CD4-positive, alpha-beta memory T cell (primary cell): ENCODE measurements around the gene FAM20C. TPM values are rescaled to one million over a fixed set of nuclear protein-coding genes. Genes with fewer than 3 reads are reported as not detected.
A peak's percentile ranks its signal among the peaks of the same experiment; 100 is the strongest.

Source experiments
- CTCF ChIA-PET: fragments of 350-600 bp; sonication (Branson Sonifier 250); formaldehyde crosslinking; loops from one replicate; lab custom pipeline; 2021; ENCODE audit warnings: inconsistent platforms; ENCODE audit not compliant: partially characterized antibody; lab: Charles Lee
- POLR2A ChIA-PET: fragments of 350-600 bp; sonication (Branson Sonifier 250); formaldehyde crosslinking; loops from one replicate; lab custom pipeline; 2021; ENCODE audit not compliant: partially characterized antibody; lab: Charles Lee
- DNase-seq, 5 donors: peaks; one replicate each; pipeline versions ENCODE4 v3.0.0 to v3.0.0-alpha.2; 2020 to 2022; ENCODE audit warnings: mixed read lengths in 1 of 5
- H3K27ac ChIP-seq: one replicate; pipeline ENCODE4 v1.7.0; 2013; ENCODE audit warnings: low read depth, low read length
- H3K27me3 ChIP-seq: 2 replicates; pipeline ENCODE4 v1.7.0; 2013; ENCODE audit warnings: mild to moderate bottlenecking, low read length, moderate library complexity; ENCODE audit not compliant: insufficient read depth
- H3K36me3 ChIP-seq: 2 replicates; pipeline ENCODE4 v1.7.0; 2013; ENCODE audit warnings: mild to moderate bottlenecking, low read length, moderate library complexity; ENCODE audit not compliant: insufficient read depth
- H3K4me1 ChIP-seq: 2 replicates; pipeline ENCODE4 v1.7.0; 2013; ENCODE audit warnings: mild to moderate bottlenecking, low read length, moderate library complexity; ENCODE audit not compliant: insufficient read depth
- H3K4me3 ChIP-seq, 2 donors: one replicate each; pipeline ENCODE4 v1.7.0; 2013; ENCODE audit warnings: low read length in 2 of 2, mild to moderate bottlenecking in 1 of 2
- H3K9me3 ChIP-seq, 2 donors: one replicate each; pipeline ENCODE4 v1.7.0; 2013; ENCODE audit warnings: low read length in 2 of 2, control low read depth in 1 of 2; ENCODE audit not compliant: control insufficient read depth in 1 of 2
- H3K27ac Mint-ChIP-seq, 7 donors: one replicate each; pipeline ENCODE4 v1.8.0; 2020 to 2021; ENCODE audit warnings: mixed read lengths in 7 of 7, mild to moderate bottlenecking in 6 of 7, inconsistent platforms in 3 of 7, moderate library complexity in 3 of 7
- H3K27me3 Mint-ChIP-seq, 2 donors: one replicate each; pipeline ENCODE4 v1.8.0; 2020 to 2021; ENCODE audit warnings: mixed read lengths in 2 of 2
- H3K36me3 Mint-ChIP-seq, 2 donors: one replicate each; pipeline ENCODE4 v1.8.0; 2020 to 2021; ENCODE audit warnings: mixed read lengths in 2 of 2, inconsistent platforms in 1 of 2, mild to moderate bottlenecking in 1 of 2
- H3K4me1 Mint-ChIP-seq, 4 donors: one replicate each; pipeline ENCODE4 v1.8.0; 2020 to 2021; ENCODE audit warnings: mixed read lengths in 4 of 4, mild to moderate bottlenecking in 1 of 4
- H3K4me3 Mint-ChIP-seq, 8 donors: one replicate each; pipeline ENCODE4 v1.8.0; 2020 to 2021; ENCODE audit warnings: mixed read lengths in 8 of 8, mild to moderate bottlenecking in 7 of 8, moderate library complexity in 6 of 8, inconsistent platforms in 3 of 8
- H3K9me3 Mint-ChIP-seq, 8 donors: one replicate each; pipeline ENCODE4 v1.8.0; 2020 to 2021; ENCODE audit warnings: mixed read lengths in 8 of 8, mild to moderate bottlenecking in 5 of 8, inconsistent platforms in 3 of 8, moderate library complexity in 1 of 8
- intact Hi-C: fragments of 100-400 bp; cut with micrococcal nuclease; formaldehyde crosslinking; loops from one replicate; pipeline ENCODE4 v1.15.1; 2023
- polyA plus RNA-seq, 2 donors: library from polyadenylated mRNA; unstranded; fragments of 300-500 nt; fragmentation: Illumina TruSeq; gene quantifications; one replicate each; pipeline ENCODE4 v1.2.3, GENCODE V29; 2021
- total RNA-seq, 2 experiments: library from RNA; stranded (reverse); gene quantifications; one replicate each; pipeline ENCODE4 v1.2.3, GENCODE V29; 2021

FAM20C gene
- total and polyA plus RNA-seq, 4 experiments from 2014 or later = 4.7 to 7.8 TPM; not detected in 2

- no peak overlapping the region for H3K27ac Mint-ChIP-seq
- no peak overlapping the region for H3K4me3 Mint-ChIP-seq
- H3K27me3 Mint-ChIP-seq = peaks cover 3 to 11% of the 10 kb centered on the region in 2 donors
- no peaks in the 10 kb centered on the region for H3K36me3 Mint-ChIP-seq
- Histone ChIP-seq H3K9me3 (no peaks in the 10 kb centered on the region), H3K27me3 (no peaks in the 10 kb centered on the region), H3K4me1 (no peaks in the 10 kb centered on the region), H3K36me3 (no peaks in the 10 kb centered on the region), H3K4me3 (no peak overlapping the region), H3K27ac (no peak overlapping the region)
- intact Hi-C loops = no loop called here
- peaks cover 0 to 3% (median 0%) of the 10 kb centered on the region in 4 donors for H3K4me1 Mint-ChIP-seq
- DNase-seq = no peak
- peaks cover 0 to 5% (median 0%) of the 10 kb centered on the region in 8 donors for H3K9me3 Mint-ChIP-seq
- ChIA-PET CTCF (no interaction called here), POLR2A (no interaction called here)
These were observed 113.2 kb downstream of the FAM20C start for GRCh38 chr7:305410-306151.

GRCh38 chr7:307970-308369 lies 115.6 kb downstream of the FAM20C start:
- Histone ChIP-seq H3K27ac (no peak overlapping the region), H3K27me3 (no peaks in the 10 kb centered on the region), H3K4me1 (no peaks in the 10 kb centered on the region), H3K36me3 (no peaks in the 10 kb centered on the region), H3K4me3 (no peak overlapping the region), H3K9me3 (no peaks in the 10 kb centered on the region)
- Mint-ChIP-seq H3K4me1 (peaks cover 0 to 3% (median 1%) of the 10 kb centered on the region in 4 donors), H3K36me3 (no peaks in the 10 kb centered on the region), H3K9me3 (peaks cover 0 to 5% (median under 1%) of the 10 kb centered on the region in 8 donors), H3K27me3 (peaks cover 9 to 20% of the 10 kb centered on the region in 2 donors), H3K4me3 (no peak overlapping the region), H3K27ac (no peak overlapping the region)
- no peak for DNase-seq
- CTCF ChIA-PET = interaction anchor here (1.2 to 1.4 kb wide), 2 partner anchors 14 to 25 kb away, joined by 3 to 4 read pairs; no protein-coding TSS in a partner anchor
- POLR2A ChIA-PET = no interaction called here
- intact Hi-C loops = no loop called here

GRCh38 chr7:309586-310228 lies 117.3 kb downstream of the FAM20C start:
- H3K4me3 Mint-ChIP-seq = no peak overlapping the region
- H3K4me3 ChIP-seq = no peak overlapping the region
- intact Hi-C loops = no loop called here
- peaks cover 0 to 3% (median 0%) of the 10 kb centered on the region in 4 donors for H3K4me1 Mint-ChIP-seq
- ChIA-PET CTCF (no interaction called here), POLR2A (no interaction called here)
- no peaks in the 10 kb centered on the region for H3K4me1 ChIP-seq
- H3K36me3 Mint-ChIP-seq = no peaks in the 10 kb centered on the region
- H3K9me3 ChIP-seq = no peaks in the 10 kb centered on the region
- DNase-seq = no peak
- peaks cover 0 to 5% (median under 1%) of the 10 kb centered on the region in 8 donors for H3K9me3 Mint-ChIP-seq
- H3K27ac Mint-ChIP-seq = peak overlapping the region in 1 of 7 donors; percentile 66
- peaks cover 10 to 18% of the 10 kb centered on the region in 2 donors for H3K27me3 Mint-ChIP-seq
- H3K27me3 ChIP-seq = no peaks in the 10 kb centered on the region
- no peak overlapping the region for H3K27ac ChIP-seq
- H3K36me3 ChIP-seq = no peaks in the 10 kb centered on the region

Other genes starting within 250 kb of the FAM20C start
- not detected for gene FOXL3, start 97.6 kb downstream of the FAM20C start, total RNA-seq
- not detected for gene FOXL3, start 97.6 kb downstream of the FAM20C start, polyA plus RNA-seq